CD14-positive monocyte (primary cell): Measurements from ENCODE around the gene FAM98C. TPM values are rescaled to one million over a fixed set of nuclear protein-coding genes. Genes with fewer than 3 reads are reported as not detected.

Experiments
- DNase-seq, 3 donors: peaks; one replicate each; pipeline ENCODE4 v3.0.0-alpha.2; 2011 to 2022
- H2AFZ ChIP-seq: 2 replicates; pipeline ENCODE4 v1.6.0; 2012; ENCODE audit warnings: mild to moderate bottlenecking, low read depth, low read length, inconsistent platforms; ENCODE audit not compliant: insufficient read depth, poor library complexity, severe bottlenecking
- H3K27ac ChIP-seq, 2 donors: 1 replicate in 1 of 2; 2 replicates in 1 of 2; pipeline ENCODE4 v1.5.1; 2012 to 2013; ENCODE audit warnings: low read length in 2 of 2, control low read depth in 1 of 2, inconsistent platforms in 1 of 2, low read depth in 1 of 2, mild to moderate bottlenecking in 1 of 2
- H3K27me3 ChIP-seq, 2 donors: one replicate each; pipeline versions ENCODE4 v1.6.0 to v1.6.1; 2011 to 2013; ENCODE audit warnings: low read length in 2 of 2; ENCODE audit not compliant: control insufficient read depth in 2 of 2, insufficient read depth in 2 of 2
- H3K36me3 ChIP-seq, 2 donors: replicated peaks in 1 of 2; 1 replicate in 1 of 2; 2 replicates in 1 of 2; pipeline versions ENCODE4 v1.5.1 to v1.6.1; 2012 to 2013; ENCODE audit warnings: low read length in 2 of 2, control low read depth in 1 of 2, inconsistent platforms in 1 of 2, mild to moderate bottlenecking in 1 of 2; ENCODE audit not compliant: insufficient read depth in 2 of 2, control insufficient read depth in 1 of 2
- H3K4me1 ChIP-seq, 2 donors: 1 replicate in 1 of 2; 2 replicates in 1 of 2; pipeline versions ENCODE4 v1.5.1 to v1.6.1; 2012 to 2013; ENCODE audit warnings: low read length in 2 of 2, control low read depth in 1 of 2, inconsistent platforms in 1 of 2, mild to moderate bottlenecking in 1 of 2, moderate library complexity in 1 of 2; ENCODE audit not compliant: insufficient read depth in 2 of 2, control insufficient read depth in 1 of 2
- H3K4me2 ChIP-seq: replicated peaks from 2 replicates; pipeline ENCODE3; 2012; ENCODE audit warnings: low read length, moderate library complexity, mild to moderate bottlenecking; ENCODE audit not compliant: poor library complexity, severe bottlenecking; ENCODE audit errors: extremely low read depth
- H3K4me3 ChIP-seq, 3 experiments: fragments of 200-600 bp in 1 of 3; sonication (generic) in 1 of 3; replicated peaks in 1 of 3; 1 replicate in 2 of 3; 2 replicates in 1 of 3; pipeline ENCODE4 v1.5.1; 2011 to 2013; ENCODE audit warnings: low read length in 3 of 3, mild to moderate bottlenecking in 3 of 3, control low read depth in 2 of 3, low read depth in 2 of 3, inconsistent platforms in 1 of 3, moderate library complexity in 1 of 3
- H3K79me2 ChIP-seq: 2 replicates; pipeline ENCODE4 v1.6.0; 2012; ENCODE audit warnings: mild to moderate bottlenecking, control low read depth, inconsistent platforms, low read length, moderate library complexity; ENCODE audit not compliant: insufficient read depth
- H3K9ac ChIP-seq: 2 replicates; pipeline ENCODE4 v1.6.0; 2017; ENCODE audit warnings: low read length, mild to moderate bottlenecking; ENCODE audit not compliant: insufficient read depth, poor library complexity, severe bottlenecking
- H3K9me3 ChIP-seq, 2 donors: replicated peaks in 1 of 2; 1 replicate in 1 of 2; 2 replicates in 1 of 2; pipeline versions ENCODE4 v1.5.1 to v1.6.1; 2012 to 2013; ENCODE audit warnings: low read length in 2 of 2, control low read depth in 1 of 2; ENCODE audit not compliant: control insufficient read depth in 1 of 2, insufficient read depth in 1 of 2
- H4K20me1 ChIP-seq: 2 replicates; pipeline ENCODE4 v1.6.0; 2012; ENCODE audit warnings: mild to moderate bottlenecking, low read length, control low read depth, moderate library complexity; ENCODE audit not compliant: insufficient read depth
- H3K27ac Mint-ChIP-seq, 7 donors: one replicate each; pipeline ENCODE4 v1.8.0; 2020; ENCODE audit warnings: mild to moderate bottlenecking in 7 of 7, mixed read lengths in 7 of 7, moderate library complexity in 6 of 7, inconsistent platforms in 2 of 7
- H3K27me3 Mint-ChIP-seq, 3 donors: one replicate each; pipeline ENCODE4 v1.8.0; 2021 to 2022; ENCODE audit warnings: low read depth in 3 of 3, mild to moderate bottlenecking in 3 of 3, mixed read lengths in 3 of 3, moderate library complexity in 3 of 3, inconsistent platforms in 1 of 3
- H3K36me3 Mint-ChIP-seq, 2 donors: one replicate each; pipeline ENCODE4 v1.8.0; 2020; ENCODE audit warnings: mixed read lengths in 2 of 2, inconsistent platforms in 1 of 2, mild to moderate bottlenecking in 1 of 2
- H3K4me1 Mint-ChIP-seq: one replicate; pipeline ENCODE4 v1.8.0; 2020; ENCODE audit warnings: mild to moderate bottlenecking, mixed read lengths
- H3K4me3 Mint-ChIP-seq, 2 donors: one replicate each; pipeline ENCODE4 v1.8.0; 2020; ENCODE audit warnings: mild to moderate bottlenecking in 2 of 2, mixed read lengths in 2 of 2, moderate library complexity in 1 of 2
- H3K9me3 Mint-ChIP-seq, 7 donors: one replicate each; pipeline ENCODE4 v1.8.0; 2020 to 2022; ENCODE audit warnings: mixed read lengths in 7 of 7, mild to moderate bottlenecking in 6 of 7, moderate library complexity in 6 of 7, inconsistent platforms in 2 of 7
- CTCF ChIP-seq: fragments of 200-600 bp; IDR thresholded peaks from one replicate; pipeline ENCODE4 v1.8.0; 2022; ENCODE audit warnings: antibody characterized with exemption, mild to moderate bottlenecking
- WGBS: methylation state at CpG from one replicate; pipeline ENCODE4 v1.1.5; 2013; ENCODE audit warnings: missing lambda C conversion rate; ENCODE audit not compliant: insufficient coverage; 5-methylcytosine and 5-hydroxymethylcytosine counted together
- intact Hi-C, 2 donors: fragments of 100-400 bp; cut with micrococcal nuclease; formaldehyde crosslinking; loops; one replicate each; pipeline versions ENCODE4 v1.15.0 to v1.15.1; 2023
- polyA plus RNA-seq, 3 donors: library from polyadenylated mRNA; depleted of rRNA in 1 of 3; unstranded in 2 of 3; stranded (reverse) in 1 of 3; fragments of 300-500 nt in 2 of 3; fragments of >200 nt in 1 of 3; fragmentation: Illumina TruSeq in 2 of 3; gene quantifications; 1 replicate in 2 of 3; 2 replicates in 1 of 3; pipeline ENCODE4 v1.2.3, GENCODE V29; 2012 to 2021

FAM98C gene
- polyA plus RNA-seq, 3 donors, result 8.5 to 41.0 (median 12.6) TPM

- no peak overlapping the region for H2AFZ ChIP-seq
- no peaks in the 10 kb centered on the region for H3K9me3 ChIP-seq
- 89% methylated on average over 10 of the region's 12 CpGs for WGBS
- H3K27me3 ChIP-seq, result no peaks in the 10 kb centered on the region
- H3K79me2 ChIP-seq, result peaks cover 6% of the 10 kb centered on the region
- Mint-ChIP-seq H3K4me1 (peaks cover 9% of the 10 kb centered on the region), H3K9me3 (peaks cover 0 to 2% (median 0%) of the 10 kb centered on the region in 7 donors), H3K4me3 (no peak overlapping the region), H3K36me3 (no peaks in the 10 kb centered on the region), H3K27ac (peak overlapping the region in 1 of 7 donors; percentile 60), H3K27me3 (peaks cover 12 to 16% (median 16%) of the 10 kb centered on the region in 3 donors)
- H3K27ac ChIP-seq, result no peak overlapping the region
- no peak overlapping the region for H3K9ac ChIP-seq
- no peak overlapping the region for H3K4me2 ChIP-seq
- H3K4me3 ChIP-seq, result no peak overlapping the region
- TF ChIP-seq CTCF, result no peak
- intact Hi-C loops, result loop anchor here in 1 of 2 donors (5.0 kb wide), 2 partner anchors 53 to 138 kb away; partner anchors contain the start of genes KCNK6 and YIF1B
- peaks cover 9 to 11% of the 10 kb centered on the region in 2 donors for H3K4me1 ChIP-seq
- no peaks in the 10 kb centered on the region for H4K20me1 ChIP-seq
- no peaks in the 10 kb centered on the region for H3K36me3 ChIP-seq
- no peak for DNase-seq
These were observed 32.6 kb upstream of the FAM98C start for GRCh38 chr19:38370299-38370698.

GRCh38 chr19:38371081-38371480 lies 31.8 kb upstream of the FAM98C start:
- Histone ChIP-seq H3K27ac (no peak overlapping the region), H3K9ac (no peak overlapping the region), H3K27me3 (no peaks in the 10 kb centered on the region), H3K9me3 (no peaks in the 10 kb centered on the region), H3K79me2 (peaks cover 14% of the 10 kb centered on the region), H3K36me3 (peaks cover 0 to 1% of the 10 kb centered on the region in 2 donors), H3K4me1 (peaks cover 16 to 19% of the 10 kb centered on the region in 2 donors), H4K20me1 (peaks cover 7% of the 10 kb centered on the region), H3K4me2 (no peak overlapping the region), H3K4me3 (no peak overlapping the region), H2AFZ (no peak overlapping the region)
- intact Hi-C loops, result loop anchor here in 1 of 2 donors (5.0 kb wide), 2 partner anchors 54 to 139 kb away; partner anchors contain the start of genes KCNK6 and YIF1B
- peaks cover under 1 to 2% of the 10 kb centered on the region in 2 donors for H3K36me3 Mint-ChIP-seq
- H3K4me3 Mint-ChIP-seq, result no peak overlapping the region
- H3K4me1 Mint-ChIP-seq, result peaks cover 16% of the 10 kb centered on the region
- H3K9me3 Mint-ChIP-seq, result peaks cover 0 to 1% (median 0%) of the 10 kb centered on the region in 7 donors
- H3K27me3 Mint-ChIP-seq, result peaks cover 12 to 13% (median 13%) of the 10 kb centered on the region in 3 donors
- 69% methylated on average over 4 of the region's 6 CpGs for WGBS
- no peak for DNase-seq
- TF ChIP-seq CTCF, result no peak
- no peak overlapping the region for H3K27ac Mint-ChIP-seq
